ENCODE measurements around the gene GLIPR2.

GRCh38 chr9:36141288-36141687 lies 4.8 kb downstream of the GLIPR2 start:
- TF ChIP-seq POLR2A (IDR thresholded peaks at IDR 0.05) (no peak), POLR2AphosphoS5 (IDR thresholded peaks at IDR 0.05) (no peak), EP300 (IDR thresholded peaks at IDR 0.05) (no peak)
- TF ChIP-seq, protein P1, sequence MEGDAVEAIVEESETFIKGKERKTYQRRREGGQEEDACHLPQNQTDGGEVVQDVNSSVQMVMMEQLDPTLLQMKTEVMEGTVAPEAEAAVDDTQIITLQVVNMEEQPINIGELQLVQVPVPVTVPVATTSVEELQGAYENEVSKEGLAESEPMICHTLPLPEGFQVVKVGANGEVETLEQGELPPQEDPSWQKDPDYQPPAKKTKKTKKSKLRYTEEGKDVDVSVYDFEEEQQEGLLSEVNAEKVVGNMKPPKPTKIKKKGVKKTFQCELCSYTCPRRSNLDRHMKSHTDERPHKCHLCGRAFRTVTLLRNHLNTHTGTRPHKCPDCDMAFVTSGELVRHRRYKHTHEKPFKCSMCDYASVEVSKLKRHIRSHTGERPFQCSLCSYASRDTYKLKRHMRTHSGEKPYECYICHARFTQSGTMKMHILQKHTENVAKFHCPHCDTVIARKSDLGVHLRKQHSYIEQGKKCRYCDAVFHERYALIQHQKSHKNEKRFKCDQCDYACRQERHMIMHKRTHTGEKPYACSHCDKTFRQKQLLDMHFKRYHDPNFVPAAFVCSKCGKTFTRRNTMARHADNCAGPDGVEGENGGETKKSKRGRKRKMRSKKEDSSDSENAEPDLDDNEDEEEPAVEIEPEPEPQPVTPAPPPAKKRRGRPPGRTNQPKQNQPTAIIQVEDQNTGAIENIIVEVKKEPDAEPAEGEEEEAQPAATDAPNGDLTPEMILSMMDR (IDR thresholded peaks at IDR 0.05), result peak in 3 of 4 experiments; percentile 43 to 70 (median 44)
